ENCODE data around the gene CCDC74B.
"Not testable (repeated sequence)": the region's sequence is repeated elsewhere in the genome, so short reads cannot be mapped to it uniquely, and the experiment has no call there.

CCDC74B gene

DNA sequence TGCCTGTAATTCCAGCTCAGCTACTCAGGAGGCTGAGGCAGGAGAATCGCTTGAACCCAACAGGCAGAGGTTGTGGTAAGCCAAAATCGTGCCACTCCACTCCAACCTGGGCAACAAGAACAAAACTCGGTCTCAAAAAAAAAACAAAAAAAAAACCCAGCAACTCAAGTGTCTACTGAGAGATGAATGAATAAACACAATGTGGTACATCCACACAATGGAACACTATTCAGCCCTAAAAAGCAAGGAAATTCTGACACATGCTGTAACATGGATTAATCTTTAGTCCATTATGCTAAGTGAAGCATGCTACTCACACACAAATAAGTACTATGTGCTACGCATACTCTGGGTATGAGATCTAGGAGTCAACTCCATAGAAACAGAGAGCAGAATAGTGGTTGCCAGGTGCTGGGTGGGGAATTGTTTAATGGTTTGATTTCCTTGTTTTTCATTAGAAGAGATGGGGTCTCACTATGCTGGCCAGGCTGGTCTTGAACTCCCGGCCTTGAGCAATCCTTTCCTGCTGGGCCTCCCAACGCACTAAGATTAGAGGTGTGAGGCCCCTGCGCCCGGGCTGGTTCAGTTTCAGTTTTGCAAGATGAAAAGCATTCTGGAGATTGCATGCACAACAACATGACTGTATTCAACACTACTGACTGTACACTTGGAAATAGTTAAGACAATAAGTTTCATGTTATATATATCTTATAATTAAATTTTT lies 20.5 kb upstream of the CCDC74B start:
- DNase-seq = no peak

DNA sequence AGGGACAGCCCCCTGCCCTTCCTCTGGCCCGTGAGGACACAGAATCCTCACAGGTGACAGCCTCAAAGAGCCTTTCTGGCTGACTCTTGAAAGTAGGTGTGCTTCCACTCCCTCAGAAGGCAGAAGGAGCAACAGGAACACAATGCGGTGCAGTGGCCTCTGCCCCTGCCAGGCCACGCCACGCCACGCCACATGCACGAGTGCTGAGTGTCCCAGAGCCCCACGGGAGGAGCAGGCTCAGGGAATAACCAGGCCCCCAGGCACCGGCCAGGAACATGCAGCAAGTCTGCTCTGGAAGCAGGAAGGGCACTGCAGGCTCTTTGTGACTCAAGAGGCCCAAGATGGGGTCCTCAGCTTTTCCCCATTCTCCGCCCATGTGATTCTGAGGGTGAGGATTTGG lies 18.1 kb upstream of the CCDC74B start:
- DNase-seq = no peak

DNA sequence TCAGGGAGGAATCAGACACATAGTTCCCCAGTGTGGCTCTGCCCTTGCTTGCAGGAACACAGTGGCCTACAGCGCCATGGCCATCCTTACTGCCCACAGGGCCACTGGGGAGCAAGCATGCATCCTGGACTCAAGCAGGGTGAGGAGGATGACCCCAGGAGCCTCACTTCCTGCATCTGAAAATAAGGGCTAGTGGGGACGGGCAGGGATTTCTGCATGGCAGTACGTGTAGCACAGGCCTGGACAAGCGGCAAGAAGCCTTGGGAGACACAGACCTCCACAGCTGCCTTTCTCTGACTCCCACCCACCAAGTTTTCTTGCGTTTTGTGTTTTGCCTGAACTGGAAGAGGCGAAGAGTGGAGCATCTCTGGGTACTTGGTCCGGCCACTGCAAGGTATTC lies 17.6 kb upstream of the CCDC74B start:
- DNase-seq = not testable (repeated sequence)

DNA sequence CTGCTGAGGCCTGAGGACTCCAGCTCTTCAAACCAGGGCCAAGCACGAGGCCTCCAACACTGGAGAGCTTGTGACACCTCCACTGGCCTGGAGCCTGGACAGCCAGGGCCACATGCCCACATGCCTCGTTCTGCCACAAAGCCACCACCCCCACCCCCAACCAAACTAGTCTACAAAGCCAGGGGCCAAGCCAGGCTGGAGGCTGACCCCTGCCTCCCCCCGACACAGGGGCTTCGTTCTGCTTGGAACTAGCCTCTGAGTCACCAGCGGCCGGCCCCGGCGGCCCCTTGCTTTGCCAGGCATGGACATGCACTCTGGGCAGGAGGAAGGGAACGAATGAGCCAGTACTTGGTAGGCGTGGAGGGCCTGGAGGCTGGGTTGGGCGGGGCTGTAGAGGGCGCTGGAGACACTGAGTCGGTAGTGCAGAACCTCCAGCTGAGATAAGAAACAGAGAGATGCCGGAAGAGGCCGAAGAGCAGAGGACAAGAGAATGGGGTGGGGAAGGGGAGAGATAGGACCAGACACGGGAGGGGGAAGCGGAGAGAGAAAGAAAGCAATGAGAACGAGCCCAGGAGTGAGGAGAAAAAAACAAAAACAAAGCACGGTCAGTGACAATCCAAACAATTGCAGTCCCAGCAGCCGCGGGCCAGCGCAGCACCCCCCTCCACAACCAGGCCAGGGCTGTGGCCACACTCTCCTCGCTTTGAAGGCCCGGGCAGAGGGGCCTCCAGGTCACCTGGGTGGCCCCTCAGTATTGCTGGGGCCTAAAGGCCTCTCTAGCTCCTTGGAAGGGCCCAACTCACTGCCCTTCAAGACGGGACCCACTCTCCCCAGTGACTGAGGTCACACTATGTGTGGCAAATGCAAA lies 16.2 kb upstream of the CCDC74B start:
- not testable (repeated sequence) for DNase-seq

DNA sequence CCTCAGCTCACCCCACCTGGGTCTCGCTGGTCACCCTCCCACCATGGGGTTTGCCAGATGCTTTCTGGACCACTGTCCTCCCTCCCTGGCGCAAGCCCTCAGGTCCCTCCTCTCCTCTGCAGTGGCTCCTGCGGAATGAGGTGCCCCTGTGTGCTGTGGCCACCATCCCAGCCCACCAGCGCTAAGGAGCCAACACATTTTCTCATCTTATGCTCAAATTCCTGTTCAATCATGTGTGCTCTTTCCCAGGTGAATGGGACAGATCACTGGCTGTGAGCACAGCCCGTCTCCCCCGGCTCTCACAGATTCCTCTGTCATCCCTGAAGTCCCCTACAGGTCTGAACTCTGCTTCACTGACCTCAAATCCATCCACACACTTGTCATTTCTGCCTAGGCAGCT lies 15.2 kb upstream of the CCDC74B start:
- DNase-seq = no peak

DNA sequence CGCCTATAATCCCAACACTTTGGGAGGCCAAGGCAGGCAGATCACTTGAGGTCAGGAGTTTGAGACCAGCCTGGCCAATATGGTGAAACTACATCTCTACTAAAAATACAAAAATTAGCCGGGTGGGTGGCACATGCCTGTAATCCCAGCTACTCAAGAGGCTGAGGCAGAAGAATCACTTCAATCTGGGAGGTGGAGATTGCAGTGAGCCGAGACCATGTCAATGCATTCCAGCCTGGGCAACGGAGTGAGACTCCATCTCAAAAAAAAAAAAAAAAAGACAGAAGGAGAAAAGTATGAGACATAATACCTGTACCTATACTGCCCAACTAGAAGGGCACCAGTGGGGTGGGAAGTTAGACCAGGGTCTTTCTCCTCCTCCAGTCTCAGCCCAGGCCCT lies 14.5 kb upstream of the CCDC74B start:
- not testable (repeated sequence) for DNase-seq

DNA sequence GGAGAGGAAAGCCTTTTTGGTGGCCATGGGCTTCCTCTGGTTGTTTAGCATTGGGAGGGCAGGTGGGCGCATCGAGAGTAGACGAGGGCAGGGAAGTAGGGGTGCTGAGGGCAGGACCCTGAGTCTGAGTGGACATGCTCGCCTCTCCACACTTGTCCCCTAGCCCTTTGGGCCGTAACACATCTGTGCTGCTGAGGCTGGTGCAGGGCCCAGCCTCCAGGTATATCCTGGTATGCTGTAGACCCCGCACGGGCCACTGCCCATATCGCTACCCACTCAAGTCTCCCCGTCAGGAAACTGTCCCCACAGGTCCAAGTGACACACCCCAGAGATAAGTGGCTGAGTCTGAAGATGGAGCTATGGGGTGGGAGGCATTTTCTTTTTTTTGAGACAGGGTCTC lies 13.7 kb upstream of the CCDC74B start:
- DNase-seq = no peak

DNA sequence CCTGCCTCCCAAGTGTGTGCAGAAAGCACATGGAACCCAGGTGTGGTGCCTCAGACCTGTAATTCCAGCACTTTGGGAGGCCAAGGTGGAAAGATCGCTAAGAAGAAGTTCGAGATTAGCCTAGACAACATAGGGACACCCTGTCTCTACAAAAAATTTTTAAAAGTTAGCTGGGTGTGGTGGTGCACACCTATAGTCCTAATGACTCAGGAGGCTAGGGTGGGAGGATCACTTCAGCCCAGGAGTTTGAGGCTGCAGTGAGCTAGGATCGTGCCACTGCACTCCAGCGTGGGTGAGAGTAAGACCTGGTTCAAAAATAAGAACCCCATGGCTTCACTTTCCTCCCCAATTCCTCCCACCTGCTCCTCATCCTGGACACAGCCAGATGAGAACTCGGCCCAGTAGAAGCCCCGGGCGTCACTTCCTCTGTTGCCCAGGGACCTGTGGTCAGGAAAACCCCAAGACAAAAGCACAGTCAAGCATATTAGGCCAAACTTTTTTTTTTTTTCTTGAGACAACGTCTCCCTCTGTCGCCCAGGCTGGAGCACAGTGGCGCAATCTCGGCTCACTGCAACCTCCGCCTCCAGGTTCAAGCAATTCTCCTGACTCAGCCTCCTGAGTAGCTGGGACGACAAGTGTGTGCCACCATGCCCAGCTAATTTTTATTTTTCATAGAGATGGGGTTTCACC lies 13.1 kb upstream of the CCDC74B start:
- not testable (repeated sequence) for DNase-seq

DNA sequence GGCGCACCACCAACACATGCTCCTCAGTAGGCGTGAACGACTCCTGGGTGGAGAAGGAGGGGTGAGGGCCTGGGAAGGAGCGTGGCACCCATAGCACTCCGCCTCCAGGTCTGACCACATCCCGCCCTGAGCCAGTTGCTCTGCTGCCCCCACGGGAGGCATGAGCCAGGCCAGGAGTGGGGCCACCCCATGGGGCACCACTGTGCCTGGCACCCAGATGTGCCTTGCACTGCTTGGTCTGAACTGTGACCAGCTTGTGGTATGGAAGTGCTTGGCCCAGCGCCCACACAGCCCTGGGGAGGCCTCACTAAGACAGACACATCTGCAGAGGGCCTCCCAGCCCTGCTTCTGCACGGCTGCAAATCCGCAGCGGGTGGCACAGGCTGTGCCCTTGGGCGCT lies 12.4 kb upstream of the CCDC74B start:
- not testable (repeated sequence) for DNase-seq

DNA sequence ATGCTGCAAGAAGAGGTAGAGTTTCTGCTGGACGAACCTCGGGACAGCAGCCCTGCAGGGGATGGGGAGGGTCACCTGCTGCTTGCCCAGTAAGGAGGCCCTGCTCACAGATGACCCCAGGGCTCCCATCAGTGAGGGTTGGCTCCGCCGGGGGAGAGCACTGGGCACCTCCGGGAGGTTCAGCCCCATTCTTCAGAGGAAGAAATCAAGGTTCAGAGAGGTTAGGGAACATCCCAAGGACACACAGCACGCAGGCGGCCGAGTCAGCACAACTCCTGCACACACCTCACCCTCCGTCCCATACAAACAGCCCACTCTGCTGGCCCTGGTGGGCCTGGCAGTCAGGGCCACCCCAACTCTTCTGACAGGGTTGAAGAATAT lies 11.7 kb upstream of the CCDC74B start:
- no peak for DNase-seq

DNA sequence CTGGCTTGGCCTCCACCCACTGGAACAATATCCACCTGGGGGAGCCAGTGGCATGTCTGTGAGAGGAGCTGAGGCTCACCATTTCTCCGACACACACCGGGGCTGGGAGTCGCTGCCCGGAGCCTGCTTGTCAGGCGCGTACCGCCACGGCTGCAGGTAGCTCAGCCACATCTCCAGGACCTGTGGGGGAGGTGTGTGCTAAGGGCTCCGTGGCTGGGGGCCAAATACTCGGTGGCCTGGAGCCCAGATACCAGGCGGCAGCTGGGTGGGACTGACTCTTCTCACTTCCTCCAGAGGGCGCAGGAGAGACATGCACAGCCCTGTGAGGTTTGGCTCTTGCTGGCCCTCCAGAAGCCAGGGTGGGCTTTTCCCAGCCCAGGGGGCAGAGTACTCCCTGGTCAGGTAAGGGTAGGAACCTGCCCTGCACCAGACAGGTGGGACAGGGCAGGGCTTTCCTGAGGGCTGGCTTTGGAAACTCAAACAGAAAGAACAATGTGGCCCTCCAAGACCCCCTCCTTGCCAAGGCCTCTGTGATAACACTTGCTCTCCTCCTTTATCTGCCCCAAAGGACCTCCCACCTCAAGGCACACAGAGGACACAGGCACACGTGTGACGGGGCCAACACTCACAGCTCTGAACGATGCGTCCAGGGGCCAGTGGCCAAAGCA lies 11.2 kb upstream of the CCDC74B start:
- peak; percentile 39 for DNase-seq

DNA sequence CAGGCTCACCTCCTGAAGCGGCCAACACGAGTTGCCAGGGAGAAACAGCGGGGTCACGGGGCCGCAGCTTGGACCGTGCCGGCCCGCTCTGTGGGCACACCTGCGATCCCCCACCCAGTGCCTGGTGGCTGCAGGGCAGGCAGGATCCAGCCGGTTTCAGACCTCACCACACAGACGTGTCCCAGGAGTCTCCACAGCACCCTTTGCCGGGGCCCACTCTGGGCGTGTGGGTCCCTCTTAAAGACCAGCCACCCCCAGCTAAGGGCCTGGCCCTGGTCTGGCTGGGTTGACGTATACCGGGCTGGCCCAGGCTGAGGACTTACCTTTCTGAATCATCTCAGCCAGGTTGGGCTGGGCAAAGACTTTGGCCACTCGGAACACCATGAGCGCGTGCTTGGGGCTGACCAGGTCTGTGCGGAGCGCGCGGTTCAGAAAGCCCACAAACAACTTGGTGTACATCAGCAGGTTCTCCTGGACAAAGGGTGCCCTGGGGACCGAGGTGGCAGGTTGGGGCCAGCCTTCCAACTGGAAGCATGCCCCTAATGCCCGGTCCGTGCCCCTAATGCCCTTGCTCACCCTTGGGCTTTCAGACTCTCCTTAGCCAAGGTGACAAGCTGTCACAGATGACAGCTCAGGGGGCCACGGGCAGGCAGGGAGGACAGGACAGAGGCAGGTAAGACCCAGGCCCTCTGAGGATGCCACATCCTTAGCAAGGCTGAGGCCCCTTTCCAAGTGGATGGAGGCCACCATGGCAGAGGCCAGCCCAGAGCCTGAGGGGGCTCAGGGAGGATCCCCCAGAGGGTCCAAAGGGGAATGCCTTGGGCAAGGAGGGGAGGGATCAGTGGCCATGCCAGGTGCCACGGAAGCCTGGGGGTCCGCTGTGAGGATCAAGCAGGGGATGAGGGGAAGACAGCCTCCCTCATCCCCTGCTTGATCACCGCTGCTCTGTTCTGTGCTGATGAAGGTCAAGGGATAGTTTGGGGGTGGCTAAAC lies 10.2 kb upstream of the CCDC74B start:
- DNase-seq = no peak

DNA sequence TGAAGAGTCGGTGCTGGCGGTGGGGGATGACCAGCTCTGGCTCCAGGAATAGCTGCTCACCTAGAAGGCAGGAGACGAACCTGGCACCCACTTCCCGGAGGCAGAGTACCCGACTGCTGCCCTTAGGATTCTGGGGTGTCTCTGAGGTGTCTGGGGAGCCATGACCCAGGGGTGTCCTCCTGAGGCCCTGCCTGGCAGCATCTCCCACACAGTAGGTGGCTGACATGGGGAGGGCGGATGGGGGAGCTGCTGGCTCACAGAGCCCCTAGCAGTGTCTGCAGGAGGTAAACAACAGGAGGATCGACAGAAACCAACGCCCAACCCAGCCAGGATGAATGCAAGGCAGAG lies 9.5 kb upstream of the CCDC74B start:
- not testable (repeated sequence) for DNase-seq

DNA sequence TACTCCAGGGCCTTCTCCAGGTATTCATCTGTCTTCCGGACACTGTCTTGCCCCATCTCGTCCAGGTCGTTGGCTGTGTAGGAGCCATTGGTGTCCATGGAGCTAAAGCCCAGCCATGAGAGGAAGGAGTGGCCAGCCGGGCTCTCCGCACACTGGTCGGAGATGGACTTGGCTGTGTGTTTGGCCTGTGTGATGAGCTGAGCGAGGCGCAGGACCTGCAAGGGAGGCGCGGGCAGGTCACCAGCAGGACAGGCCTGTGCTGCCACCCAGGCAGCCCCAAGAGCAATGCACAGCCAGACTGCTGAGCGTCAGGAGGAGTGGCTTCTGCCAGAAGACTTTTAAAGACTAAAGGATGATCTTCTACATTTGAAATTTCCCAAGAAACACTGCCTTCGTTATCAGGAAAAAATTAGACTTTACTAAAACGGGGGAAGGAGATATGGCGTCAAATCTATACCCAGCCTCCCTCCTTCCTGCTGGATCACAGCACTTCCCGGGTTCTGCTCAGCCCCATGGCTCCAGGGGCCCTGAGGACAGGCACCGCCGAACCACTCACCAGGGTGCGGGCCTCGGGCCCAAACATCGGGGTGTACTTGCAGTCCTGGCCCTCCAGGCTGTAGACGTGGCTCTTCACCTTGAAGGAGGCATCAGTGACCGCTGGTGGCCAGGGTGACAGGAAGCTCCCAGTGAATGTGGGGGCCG lies 9.0 kb upstream of the CCDC74B start:
- not testable (repeated sequence) for DNase-seq

DNA sequence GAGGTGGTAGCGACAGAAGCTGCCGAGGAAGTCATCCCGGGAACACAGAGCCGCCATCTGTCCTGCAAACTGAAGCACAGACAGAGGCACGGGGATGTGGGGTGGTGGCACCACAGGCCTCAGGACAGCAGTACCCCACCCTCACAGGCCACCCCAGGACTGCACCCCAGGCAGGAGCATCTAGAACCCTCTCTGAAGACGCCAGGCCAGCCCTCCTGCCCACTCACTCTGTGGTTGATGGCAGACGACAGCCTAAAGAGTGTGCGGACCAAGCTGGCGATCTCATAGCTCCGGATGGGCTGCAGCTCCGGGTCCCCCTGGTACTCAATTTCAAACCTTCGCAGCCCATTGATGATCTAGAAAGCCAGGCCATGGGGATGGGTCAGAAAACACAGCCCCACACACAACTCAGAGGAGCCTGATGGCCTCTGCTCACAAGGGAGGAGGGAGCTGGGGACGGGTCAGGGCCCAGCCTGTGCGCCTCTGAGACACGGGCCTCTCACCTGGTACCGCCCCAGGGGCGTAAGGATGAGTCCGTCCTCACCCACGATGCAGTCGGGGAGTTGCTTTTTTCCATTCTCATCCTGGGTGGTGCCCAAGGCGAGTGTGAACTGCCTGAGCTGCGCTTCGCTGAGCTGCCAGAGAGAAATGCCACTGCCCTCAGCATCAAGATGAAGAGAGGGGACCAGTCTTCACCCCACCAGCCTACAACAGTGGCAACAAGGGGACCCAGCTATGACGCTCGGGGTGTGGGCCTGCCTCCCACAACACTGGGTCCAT lies 8.1 kb upstream of the CCDC74B start:
- no peak for DNase-seq

DNA sequence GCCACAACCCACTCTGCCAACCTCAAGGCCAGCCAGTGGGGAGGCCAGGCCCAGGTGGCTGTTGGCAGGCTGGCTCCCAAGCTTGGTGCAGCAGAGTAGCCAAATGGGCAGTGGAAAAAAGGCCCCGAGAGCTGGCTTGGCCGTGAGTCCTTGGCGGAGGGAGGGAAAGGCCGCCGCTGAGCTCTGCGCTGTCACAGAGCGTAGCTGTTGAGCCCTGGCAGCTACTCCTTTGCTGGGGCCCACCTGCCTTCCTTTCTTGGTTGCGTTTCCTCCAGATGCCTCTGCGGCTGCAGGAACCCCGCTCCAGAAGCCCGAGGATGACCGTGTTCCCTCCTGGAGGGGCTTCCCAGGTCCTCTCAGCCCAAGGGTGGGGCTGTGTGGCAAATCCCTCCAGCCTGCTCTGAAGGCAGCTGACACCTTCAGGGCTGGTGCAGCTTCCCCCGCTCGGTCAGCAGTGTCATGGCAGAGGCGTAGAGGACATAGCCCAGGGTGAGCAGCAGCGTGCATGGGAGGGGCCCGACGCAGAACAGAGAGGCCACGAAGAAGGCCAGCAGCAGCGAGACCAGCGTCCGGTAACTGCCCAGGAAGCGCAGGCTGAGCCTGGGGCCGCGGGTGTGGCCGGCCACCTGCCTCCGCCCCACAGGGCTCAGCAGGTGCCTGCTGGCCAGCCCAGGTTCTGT lies 7.4 kb upstream of the CCDC74B start:
- DNase-seq = not testable (repeated sequence)

DNA sequence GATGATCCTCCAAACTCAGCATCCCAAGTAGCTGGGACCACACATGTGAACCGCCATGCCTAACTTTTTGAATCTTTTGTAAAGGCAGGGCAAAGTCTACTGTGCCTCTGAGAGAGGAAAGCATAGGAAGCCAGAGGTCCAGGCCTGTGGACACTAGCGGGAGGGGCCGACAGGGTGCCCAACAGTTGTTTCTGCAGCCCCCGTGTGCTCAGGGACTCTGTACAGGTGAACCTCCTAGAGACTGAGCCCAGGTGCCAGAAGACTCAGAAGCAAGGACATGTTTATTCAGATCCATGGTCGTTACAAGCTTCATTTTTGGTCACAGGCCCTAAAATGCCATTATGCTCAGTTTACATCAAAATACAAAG lies 6.2 kb upstream of the CCDC74B start:
- not testable (repeated sequence) for DNase-seq

DNA sequence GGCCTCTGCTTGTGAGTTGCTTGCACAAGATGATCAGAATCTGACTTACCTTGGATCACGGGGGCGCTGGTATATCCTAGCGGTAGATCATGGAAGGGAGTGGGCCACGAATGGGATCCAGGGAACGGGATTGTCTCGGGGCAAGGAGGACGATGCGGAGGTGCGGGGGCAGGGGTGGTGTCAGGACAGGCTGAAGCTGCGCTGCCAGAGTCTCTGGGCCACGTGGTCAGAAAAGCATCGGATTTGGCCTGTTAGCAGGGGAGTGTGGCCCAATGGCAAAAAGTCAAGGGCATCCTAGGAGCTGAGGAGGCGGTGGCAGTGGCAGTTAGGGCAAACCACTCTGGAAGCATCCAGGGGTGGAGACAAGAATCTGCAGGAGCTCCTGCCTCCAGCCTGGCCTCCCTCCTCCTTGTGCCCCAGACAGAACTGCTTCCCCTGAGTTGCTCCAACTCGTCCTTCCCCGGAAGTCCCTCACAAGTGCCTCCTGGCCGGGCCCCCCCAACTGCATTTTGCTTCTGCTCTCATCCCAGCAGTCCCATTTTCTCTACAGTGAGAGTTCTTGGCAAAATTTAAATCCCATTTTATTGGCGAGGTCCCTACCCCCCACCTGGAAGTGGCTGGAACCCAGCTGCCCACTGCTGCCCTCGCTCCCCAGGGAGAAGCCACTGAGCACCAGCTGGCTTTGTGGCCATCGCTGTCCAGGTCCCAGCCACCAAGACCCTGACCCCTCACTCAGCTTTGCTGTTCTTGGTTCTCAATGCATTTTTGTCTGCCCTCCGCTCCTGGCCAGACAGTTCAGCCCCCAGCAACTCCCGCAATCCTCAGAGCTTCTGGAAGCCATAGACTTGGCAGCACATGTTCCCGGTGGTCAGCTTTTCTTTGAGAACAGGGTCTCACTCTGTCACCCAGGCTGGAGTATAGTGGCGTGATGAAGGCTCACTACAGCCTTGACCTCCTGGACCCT lies 5.6 kb upstream of the CCDC74B start:
- DNase-seq = no peak

All from fibroblast of skin of abdomen (primary cell).